HEK293T (cell line): ENCODE results near the gene PDLIM3.
A peak's percentile ranks its signal among the peaks of the same experiment; 100 is the strongest.

Source experiments
- CTCF ChIA-PET: fragments of 350-600 bp; formaldehyde crosslinking; extraction: SDS; loops from one replicate; lab custom pipeline; 2021; ENCODE audit warnings: antibody characterized with exemption, inconsistent platforms; lab: Yijun Ruan, JAX
- POLR2A ChIA-PET: fragments of 350-600 bp; formaldehyde crosslinking; extraction: SDS; loops from one replicate; lab custom pipeline; 2020; ENCODE audit warnings: antibody characterized with exemption, inconsistent platforms; lab: Yijun Ruan, JAX
- DNase-seq: peaks from one replicate; pipeline ENCODE4 v3.0.0; 2012; ENCODE audit warnings: mixed read lengths; ENCODE audit errors: extremely low spot score
- ARNT ChIP-seq: fragments of 450-650 bp; IDR thresholded peaks from 2 replicates; pipeline ENCODE4 v1.6.1; 2017; ENCODE audit warnings: mild to moderate bottlenecking
- BHLHE40 ChIP-seq: fragments of 450-650 bp; IDR thresholded peaks from 2 replicates; pipeline ENCODE4 v1.6.1; 2016; ENCODE audit warnings: mild to moderate bottlenecking, moderate library complexity, borderline replicate concordance
- CTBP1 ChIP-seq: fragments of 450-650 bp; IDR thresholded peaks from 2 replicates; pipeline ENCODE4 v1.6.1; 2016; ENCODE audit warnings: borderline replicate concordance
- ELF4 ChIP-seq: fragments of 450-650 bp; IDR thresholded peaks from 2 replicates; pipeline ENCODE4 v1.6.1; 2017; ENCODE audit warnings: antibody characterized with exemption
- FOXA1 ChIP-seq: fragments of 450-650 bp; IDR thresholded peaks from 2 replicates; pipeline ENCODE4 v1.6.1; 2016; ENCODE audit warnings: mild to moderate bottlenecking
- FOXK2 ChIP-seq: fragments of 450-650 bp; IDR thresholded peaks from 2 replicates; pipeline ENCODE4 v1.6.1; 2016; ENCODE audit warnings: mild to moderate bottlenecking
- FOXM1 ChIP-seq: fragments of 450-650 bp; IDR thresholded peaks from 2 replicates; pipeline ENCODE4 v1.6.1; 2017; ENCODE audit warnings: mild to moderate bottlenecking, borderline replicate concordance
- HDGF ChIP-seq: fragments of 450-650 bp; IDR thresholded peaks from 2 replicates; pipeline ENCODE4 v1.6.1; 2017; ENCODE audit warnings: antibody characterized with exemption, borderline replicate concordance
- L3MBTL2 ChIP-seq: fragments of 450-650 bp; conservative IDR thresholded peaks from 2 replicates; pipeline ENCODE4 v1.6.1; 2016; ENCODE audit warnings: mild to moderate bottlenecking
- LEF1 ChIP-seq: fragments of 450-650 bp; IDR thresholded peaks from 2 replicates; pipeline ENCODE4 v1.6.1; 2017; ENCODE audit warnings: mild to moderate bottlenecking, borderline replicate concordance
- NFRKB ChIP-seq: fragments of 450-650 bp; IDR thresholded peaks from 2 replicates; pipeline ENCODE4 v1.6.1; 2016; ENCODE audit warnings: mild to moderate bottlenecking, moderate library complexity
- PKNOX1 ChIP-seq: fragments of 450-650 bp; IDR thresholded peaks from 2 replicates; pipeline ENCODE4 v1.6.1; 2016
- SP1 ChIP-seq: fragments of 450-650 bp; IDR thresholded peaks from 2 replicates; pipeline ENCODE4 v1.6.1; 2017
- SUZ12 ChIP-seq: fragments of 450-650 bp; IDR thresholded peaks from 2 replicates; pipeline ENCODE4 v1.6.1; 2016; ENCODE audit warnings: mild to moderate bottlenecking
- TARDBP ChIP-seq: fragments of 450-650 bp; IDR thresholded peaks from 2 replicates; pipeline ENCODE4 v1.6.1; 2016
- ZNF384 ChIP-seq: fragments of 450-650 bp; IDR thresholded peaks from 2 replicates; pipeline ENCODE4 v1.6.1; 2016

PDLIM3 gene

GRCh38 chr4:185457136-185457535, 78.2 kb downstream of the PDLIM3 start:
- ChIA-PET CTCF (interaction anchor here (0.6 kb wide), 1 partner anchor 9 kb away, joined by 3 read pairs; no protein-coding TSS in a partner anchor), POLR2A (no interaction called here)
- DNase-seq = peak; percentile 7
- TF ChIP-seq L3MBTL2 (no peak), HDGF (no peak), FOXM1 (no peak), BHLHE40 (no peak), NFRKB (no peak), SP1 (no peak), ZNF384 (no peak), FOXK2 (no peak), FOXA1 (no peak), ELF4 (no peak), PKNOX1 (no peak), ARNT (no peak), SUZ12 (no peak), TARDBP (no peak), CTBP1 (no peak), LEF1 (no peak)

DNA sequence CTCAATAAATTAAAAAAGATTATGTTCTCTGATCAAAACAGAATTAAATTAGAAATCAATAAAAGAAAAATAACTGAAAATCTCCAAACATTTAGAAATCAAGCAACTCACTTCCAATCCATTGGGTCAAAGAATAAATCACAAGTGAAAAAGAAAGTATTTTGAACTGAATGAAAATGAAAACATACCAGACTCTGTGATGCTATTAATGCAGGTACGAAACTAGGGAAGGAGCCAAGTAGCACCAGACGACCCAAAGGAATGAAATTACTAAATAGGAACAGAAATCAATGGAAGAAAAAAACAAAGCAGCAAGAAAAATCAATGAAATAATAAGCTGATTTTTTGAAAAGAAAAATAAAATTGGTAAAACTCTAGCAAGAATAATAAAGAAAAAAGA, 79.2 kb downstream of the PDLIM3 start:
- ChIA-PET CTCF (no interaction called here), POLR2A (no interaction called here)
- no peak for TF ChIP-seq HDGF
- no peak for TF ChIP-seq ELF4
- TF ChIP-seq LEF1 = no peak
- TF ChIP-seq PKNOX1 = no peak
- TF ChIP-seq SUZ12 = no peak
- DNase-seq = no peak
